ENCODE data around the gene SELENOH.

Gene SELENOH

GRCh38 chr11:57761301-57762234, 20.3 kb downstream of the SELENOH start, which contains the start of gene CTNND1 (continued):
- TF ChIP-seq PATZ1 (tag by site-specific recombination; IDR thresholded peaks at IDR 0.05) (peak; percentile 54; the same call in 1 of the 2 replicates), ZNF398 (tag by site-specific recombination; IDR thresholded peaks at IDR 0.05) (peak; percentile 88), GLIS2 (tag by site-specific recombination; IDR thresholded peaks at IDR 0.05) (peak; percentile 15; the same call in 1 of the 2 replicates), ZNF223 (tag by site-specific recombination; IDR thresholded peaks at IDR 0.05) (no peak), ZNF571 (tag by site-specific recombination; IDR thresholded peaks at IDR 0.05) (no peak), ATF2 (tag by site-specific recombination; IDR thresholded peaks at IDR 0.05; ENCODE audit: low read depth) (peak; percentile 60; the same call in 1 of the 2 replicates), IKZF3 (tag by site-specific recombination; IDR thresholded peaks at IDR 0.05) (peak; percentile 97), KLF16 (tag by site-specific recombination; IDR thresholded peaks at IDR 0.05) (no peak), ZNF629 (tag by site-specific recombination; IDR thresholded peaks at IDR 0.05) (peak; percentile 17; the same call in 1 of the 2 replicates), ZNF560 (tag by site-specific recombination; IDR thresholded peaks at IDR 0.05; ENCODE audit: borderline replicate concordance) (no peak), ZBTB48 (tag by site-specific recombination; IDR thresholded peaks at IDR 0.05) (peak; percentile 38; the same call in 1 of the 2 replicates), HOXD13 (CRISPR knock-in tag; IDR thresholded peaks at IDR 0.05; ENCODE audit: borderline replicate concordance) (no peak), ZBTB11 (tag by site-specific recombination; conservative IDR thresholded peaks at IDR 0.05; ENCODE audit: low read depth) (0 out of 2 replicates have a peak, but pooled peaks have one; percentile 35), MEIS1 (CRISPR knock-in tag; IDR thresholded peaks at IDR 0.05; ENCODE audit: borderline replicate concordance) (no peak)

- H3K4me3 ChIP-seq (ENCODE audit: low read depth, low read length): peak overlapping the region; percentile 50
- no peaks in the 10 kb centered on the region for H3K36me3 ChIP-seq (ENCODE audit: control insufficient read depth in 2 of 2, insufficient read depth in 1 of 2, low read length in 2 of 2)
- ChIA-PET CTCF (interaction anchor here (1.3 to 10.5 kb wide), 5 partner anchors 10 to 305 kb away, joined by 3 to 151 read pairs (median 5); no protein-coding TSS in a partner anchor), POLR2A (interaction anchor here (0.6 to 4.8 kb wide), 8 partner anchors 14 to 107 kb away, joined by 3 to 50 read pairs (median 6); partner anchors contain the start of gene SELENOH)
- peak overlapping the region; percentile 86 for H3K27ac ChIP-seq (ENCODE audit: extremely low read depth, low read depth, low read length)
- H3K9me3 ChIP-seq (ENCODE audit: control insufficient read depth, insufficient read depth, low read depth, low read length): no peaks in the 10 kb centered on the region
- peaks cover 8% of the 10 kb centered on the region; the same call in 1 of the 2 replicates for H3K4me1 ChIP-seq (ENCODE audit: control insufficient read depth, insufficient read depth, low read length)
- TF ChIP-seq ZNF776 (tag by site-specific recombination; IDR thresholded peaks at IDR 0.05; ENCODE audit: borderline replicate concordance) (no peak), ZNF132 (tag by site-specific recombination; IDR thresholded peaks at IDR 0.05; ENCODE audit: borderline replicate concordance) (no peak), ZNF629 (tag by site-specific recombination; IDR thresholded peaks at IDR 0.05) (no peak), ZNF274 (IDR thresholded peaks at IDR 0.05; ENCODE audit: low read length) (no peak), ZNF274 (tag by site-specific recombination; IDR thresholded peaks at IDR 0.05; ENCODE audit: borderline replicate concordance) (no peak), REPIN1 (tag by site-specific recombination; IDR thresholded peaks at IDR 0.05; ENCODE audit: low read depth) (no peak), PRDM1 (tag by site-specific recombination; IDR thresholded peaks at IDR 0.05) (peak; percentile 50), ZNF701 (tag by site-specific recombination; IDR thresholded peaks at IDR 0.05) (no peak), SALL2 (tag by site-specific recombination; IDR thresholded peaks at IDR 0.05; ENCODE audit: borderline replicate concordance) (no peak), OSR2 (tag by site-specific recombination; IDR thresholded peaks at IDR 0.05) (no peak), ZNF174 (tag by site-specific recombination; IDR thresholded peaks at IDR 0.05) (no peak)
Measured at GRCh38 chr11:57762235-57762861, 21.1 kb downstream of the SELENOH start.

Data from HEK293 (cell line).